ENCODE data around the gene CDYL. TPM values are rescaled to one million over a fixed set of nuclear protein-coding genes. Genes with fewer than 3 reads are reported as not detected.

CDYL gene
- total and polyA plus RNA-seq, 9 donors = 9.9 to 71.3 (median 45.1) TPM

DNA sequence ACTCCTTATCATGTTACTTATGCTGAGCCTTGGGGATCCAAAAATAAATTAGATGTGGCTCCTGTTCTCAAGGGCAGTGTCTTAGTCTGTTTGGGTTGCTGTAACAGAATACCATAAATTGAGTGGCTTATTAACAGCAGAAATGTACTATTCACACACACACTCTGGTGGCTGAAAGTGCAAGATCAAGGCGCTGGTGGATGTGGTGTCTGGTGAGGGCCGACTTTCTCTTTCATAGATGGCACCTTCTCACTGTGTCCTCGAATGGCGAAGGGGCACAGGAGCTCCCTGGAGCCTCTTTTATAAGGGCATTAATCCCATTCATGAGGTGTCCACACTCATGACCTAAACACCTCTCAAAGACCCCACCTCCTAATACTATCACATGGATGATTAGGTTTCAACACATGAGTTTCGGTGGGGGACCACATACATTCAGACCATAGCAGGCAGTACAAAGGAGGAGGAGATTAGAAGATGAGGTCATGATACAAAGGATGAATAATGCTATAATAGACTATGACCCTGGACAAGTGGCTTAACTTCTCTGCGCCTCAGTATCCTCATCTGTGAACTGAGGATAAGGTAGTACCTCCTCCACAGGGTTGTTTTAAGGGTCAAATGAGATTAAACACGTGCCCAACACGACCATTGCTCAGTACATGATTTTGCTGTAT lies 193.5 kb downstream of the CDYL start:
- no peak overlapping the region for H3K27ac ChIP-seq
- peaks cover 2% of the 10 kb centered on the region for H3K4me1 ChIP-seq (ENCODE audit: insufficient read depth)
- no peak for DNase-seq

DNA sequence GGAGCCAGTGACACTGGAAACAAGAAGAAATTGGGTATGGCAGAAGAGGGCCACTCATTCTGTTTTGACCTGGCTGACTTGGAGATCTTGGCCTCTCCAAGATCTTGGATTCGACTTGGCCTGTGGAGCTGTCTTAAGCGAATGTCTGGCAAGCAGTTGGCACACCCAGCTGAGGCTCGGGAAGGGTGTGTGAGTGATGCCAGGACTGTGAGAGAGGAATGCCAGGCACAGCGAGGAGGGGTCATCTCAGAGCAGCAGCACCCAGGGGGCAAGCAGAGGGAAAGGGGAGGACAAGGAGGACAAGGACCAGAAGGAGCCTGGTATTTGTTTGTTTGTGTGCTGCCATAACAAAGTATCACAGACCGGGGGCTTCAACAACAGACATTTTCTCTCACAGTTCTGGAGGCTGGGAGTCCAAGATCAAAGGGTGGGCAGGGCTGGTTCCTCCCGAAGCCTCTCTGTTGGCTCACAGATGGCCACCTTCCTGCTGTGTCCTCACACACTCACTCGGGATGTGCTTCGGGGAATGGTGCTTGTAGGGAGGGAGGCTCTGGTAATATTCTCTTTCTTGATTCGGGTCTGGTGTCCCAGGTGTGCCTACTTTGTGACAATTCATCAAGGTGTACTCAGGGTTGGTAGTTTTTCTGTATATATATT lies 194.7 kb downstream of the CDYL start:
- Histone ChIP-seq H3K4me1 (ENCODE audit: insufficient read depth) (peaks cover 2% of the 10 kb centered on the region), H3K9me3 (no peaks in the 10 kb centered on the region), H3K27me3 (no peaks in the 10 kb centered on the region), H3K27ac (no peak overlapping the region), H3K4me3 (no peak overlapping the region), H3K36me3 (no peaks in the 10 kb centered on the region)
- TF ChIP-seq, protein P1, sequence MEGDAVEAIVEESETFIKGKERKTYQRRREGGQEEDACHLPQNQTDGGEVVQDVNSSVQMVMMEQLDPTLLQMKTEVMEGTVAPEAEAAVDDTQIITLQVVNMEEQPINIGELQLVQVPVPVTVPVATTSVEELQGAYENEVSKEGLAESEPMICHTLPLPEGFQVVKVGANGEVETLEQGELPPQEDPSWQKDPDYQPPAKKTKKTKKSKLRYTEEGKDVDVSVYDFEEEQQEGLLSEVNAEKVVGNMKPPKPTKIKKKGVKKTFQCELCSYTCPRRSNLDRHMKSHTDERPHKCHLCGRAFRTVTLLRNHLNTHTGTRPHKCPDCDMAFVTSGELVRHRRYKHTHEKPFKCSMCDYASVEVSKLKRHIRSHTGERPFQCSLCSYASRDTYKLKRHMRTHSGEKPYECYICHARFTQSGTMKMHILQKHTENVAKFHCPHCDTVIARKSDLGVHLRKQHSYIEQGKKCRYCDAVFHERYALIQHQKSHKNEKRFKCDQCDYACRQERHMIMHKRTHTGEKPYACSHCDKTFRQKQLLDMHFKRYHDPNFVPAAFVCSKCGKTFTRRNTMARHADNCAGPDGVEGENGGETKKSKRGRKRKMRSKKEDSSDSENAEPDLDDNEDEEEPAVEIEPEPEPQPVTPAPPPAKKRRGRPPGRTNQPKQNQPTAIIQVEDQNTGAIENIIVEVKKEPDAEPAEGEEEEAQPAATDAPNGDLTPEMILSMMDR (IDR thresholded peaks at IDR 0.05) = no peak
- TF ChIP-seq EP300 (IDR thresholded peaks at IDR 0.05) = no peak
- no peak for TF ChIP-seq POLR2A (IDR thresholded peaks at IDR 0.05)
- WGBS, 3 donors = 65 to 73% (median 67%) methylated on average over 9 of the region's 9 CpGs
- intact Hi-C loops (cut with DNase I) = no loop called here
- DNase-seq = no peak

More for the DNA sequence above, 193.5 kb downstream of the CDYL start:
- no peak overlapping the region for H3K4me3 ChIP-seq
- no peaks in the 10 kb centered on the region for H3K27me3 ChIP-seq
- H3K36me3 ChIP-seq = no peaks in the 10 kb centered on the region
- intact Hi-C loops (cut with DNase I) = no loop called here
- 89 to 93% (median 91%) methylated on average over 8 of the region's 8 CpGs for WGBS, 3 donors
- TF ChIP-seq, protein P1 (IDR thresholded peaks at IDR 0.05) = no peak
- TF ChIP-seq EP300 (IDR thresholded peaks at IDR 0.05) (no peak), POLR2A (IDR thresholded peaks at IDR 0.05) (no peak)
- no peaks in the 10 kb centered on the region for H3K9me3 ChIP-seq

DNA sequence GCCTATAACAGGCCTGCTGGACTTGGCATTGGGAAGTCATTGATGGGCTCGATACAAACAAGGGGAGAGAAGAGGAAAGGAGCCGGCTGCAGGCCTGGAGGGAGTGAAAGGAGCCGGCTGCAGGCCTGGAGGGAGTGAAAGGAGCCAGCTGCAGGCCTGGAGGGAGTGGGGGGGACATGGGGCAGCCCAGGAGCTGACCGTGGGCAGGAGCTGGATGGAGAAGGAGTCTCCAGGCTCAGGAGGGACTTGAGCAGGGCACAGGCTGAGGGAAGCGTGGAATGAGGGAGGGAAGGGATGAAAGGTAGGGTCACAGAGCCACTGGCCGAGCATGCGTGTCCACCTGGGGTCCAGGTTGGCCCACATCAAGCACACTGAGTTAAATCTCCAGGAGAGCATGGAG lies 195.6 kb downstream of the CDYL start:
- no peak for DNase-seq
- 60 to 72% (median 61%) methylated on average over 7 of the region's 7 CpGs for WGBS, 3 donors
- Histone ChIP-seq H3K9me3 (no peaks in the 10 kb centered on the region), H3K27ac (no peak overlapping the region), H3K4me3 (no peak overlapping the region), H3K36me3 (no peaks in the 10 kb centered on the region), H3K4me1 (ENCODE audit: insufficient read depth) (peaks cover 2% of the 10 kb centered on the region), H3K27me3 (no peaks in the 10 kb centered on the region)
- TF ChIP-seq POLR2A (IDR thresholded peaks at IDR 0.05) = no peak
- TF ChIP-seq, protein P1 (IDR thresholded peaks at IDR 0.05) = no peak
- TF ChIP-seq EP300 (IDR thresholded peaks at IDR 0.05) = no peak
- intact Hi-C loops (cut with DNase I) = no loop called here

DNA sequence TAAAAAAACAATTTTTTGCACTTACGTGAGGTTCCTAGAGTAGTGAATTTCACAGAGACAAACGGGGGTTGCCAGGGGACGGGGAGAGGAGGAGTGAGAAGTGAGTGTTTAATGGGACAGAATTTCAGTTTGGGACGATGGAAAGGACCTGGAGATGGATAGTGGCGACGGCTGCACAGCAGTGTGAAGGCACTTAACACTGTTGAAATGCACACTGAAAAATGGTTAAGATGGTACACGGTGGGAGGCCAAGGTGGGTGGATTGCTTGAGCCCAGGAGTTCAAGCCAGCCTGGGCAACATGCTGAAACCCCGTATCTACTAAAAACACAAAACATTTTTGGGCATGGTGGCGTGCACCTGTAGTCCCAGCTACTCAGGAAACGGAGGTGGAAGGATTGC lies 196.2 kb downstream of the CDYL start:
- Histone ChIP-seq H3K36me3 (no peaks in the 10 kb centered on the region), H3K4me3 (no peak overlapping the region), H3K27me3 (no peaks in the 10 kb centered on the region), H3K27ac (no peak overlapping the region), H3K4me1 (ENCODE audit: insufficient read depth) (peaks cover 2% of the 10 kb centered on the region), H3K9me3 (no peaks in the 10 kb centered on the region)
- TF ChIP-seq POLR2A (IDR thresholded peaks at IDR 0.05) = no peak
- TF ChIP-seq, protein P1 (IDR thresholded peaks at IDR 0.05) = no peak
- TF ChIP-seq EP300 (IDR thresholded peaks at IDR 0.05) = no peak
- intact Hi-C loops (cut with DNase I) = no loop called here
- WGBS, 3 donors = 85 to 90% (median 89%) methylated on average over 10 of the region's 10 CpGs
- no peak for DNase-seq

Measured in ovary (tissue), 9 donors.